Stimulated activated CD8-positive, alpha-beta memory T cell treated with anti-CD3 and anti-CD28 coated beads, Interleukin-4, amount 100 ng/mL, for 48 hours (primary cell): ENCODE measurements around the gene IQCN.
A peak's percentile ranks its signal among the peaks of the same experiment; 100 is the strongest.

ENCODE experiments used
- DNase-seq: peaks from one replicate; pipeline ENCODE4 v3.0.0-alpha.2; 2020

Gene IQCN

GRCh38 chr19:18304458-18305310 lies 30.4 kb upstream of the IQCN start:
- DNase-seq, result peak; percentile 89

- DNase-seq, result peak; percentile 64
Observed at GRCh38 chr19:18304208-18304457, 29.9 kb upstream of the IQCN start.

- no peak for DNase-seq
Observed at GRCh38 chr19:18301718-18302111, 27.5 kb upstream of the IQCN start.

GRCh38 chr19:18300930-18301717 lies 26.9 kb upstream of the IQCN start:
- no peak for DNase-seq

GRCh38 chr19:18299654-18300053 lies 25.4 kb upstream of the IQCN start:
- no peak for DNase-seq

GRCh38 chr19:18298601-18299000 lies 24.3 kb upstream of the IQCN start:
- DNase-seq, result no peak

- DNase-seq, result no peak
Observed at GRCh38 chr19:18297308-18297707, 23.1 kb upstream of the IQCN start.

- DNase-seq, result no peak
Observed at GRCh38 chr19:18295034-18295451, 20.8 kb upstream of the IQCN start.

- DNase-seq, result peak; percentile 95
Observed at GRCh38 chr19:18294467-18294864, 20.2 kb upstream of the IQCN start.

- DNase-seq, result no peak
Observed at GRCh38 chr19:18293642-18294466, 19.6 kb upstream of the IQCN start.

GRCh38 chr19:18292810-18293641 lies 18.8 kb upstream of the IQCN start:
- peak; percentile 83 for DNase-seq

GRCh38 chr19:18292462-18292809 lies 18.2 kb upstream of the IQCN start:
- peak; percentile 60 for DNase-seq

- DNase-seq, result peak; percentile 95
Observed at GRCh38 chr19:18291590-18292461, 17.6 kb upstream of the IQCN start.

- DNase-seq, result no peak
Observed at GRCh38 chr19:18291019-18291524, 16.8 kb upstream of the IQCN start.

- DNase-seq, result peak; percentile 96
Observed at GRCh38 chr19:18290302-18291018, 16.2 kb upstream of the IQCN start.

- DNase-seq, result no peak
Observed at GRCh38 chr19:18289471-18290301, 15.4 kb upstream of the IQCN start.

GRCh38 chr19:18287836-18288772 lies 13.9 kb upstream of the IQCN start:
- DNase-seq, result no peak

- DNase-seq, result no peak
Observed at GRCh38 chr19:18286973-18287635, 12.9 kb upstream of the IQCN start.
